Stomach (tissue), 4 donors: Measurements from ENCODE around the gene ZMIZ1.

Experiments
- CTCF ChIP-seq, 7 experiments: fragments of 450-650 bp in 4 of 7; fragments of 200-600 bp in 3 of 7; sonication (generic) in 3 of 7; IDR thresholded peaks; one replicate each; pipeline ENCODE4 v1.5.1; 2016 to 2019; ENCODE audit warnings: antibody characterized with exemption in 7 of 7, control low read depth in 2 of 7, mild to moderate bottlenecking in 1 of 7
- EP300 ChIP-seq: sonication (generic); formaldehyde crosslinking; IDR thresholded peaks from one replicate; pipeline ENCODE4 v1.6.1; 2017; ENCODE audit warnings: antibody characterized with exemption
- POLR2A ChIP-seq, 4 donors: fragments of 450-650 bp; IDR thresholded peaks; one replicate each; pipeline ENCODE4 v1.6.1; 2016; ENCODE audit warnings: antibody characterized with exemption in 4 of 4, control low read depth in 2 of 4, mild to moderate bottlenecking in 1 of 4, moderate library complexity in 1 of 4
- POLR2AphosphoS5 ChIP-seq, 3 donors: sonication (generic); formaldehyde crosslinking; IDR thresholded peaks; one replicate each; pipeline ENCODE4 v1.6.1; 2016; ENCODE audit warnings: antibody characterized with exemption in 3 of 3

DNA sequence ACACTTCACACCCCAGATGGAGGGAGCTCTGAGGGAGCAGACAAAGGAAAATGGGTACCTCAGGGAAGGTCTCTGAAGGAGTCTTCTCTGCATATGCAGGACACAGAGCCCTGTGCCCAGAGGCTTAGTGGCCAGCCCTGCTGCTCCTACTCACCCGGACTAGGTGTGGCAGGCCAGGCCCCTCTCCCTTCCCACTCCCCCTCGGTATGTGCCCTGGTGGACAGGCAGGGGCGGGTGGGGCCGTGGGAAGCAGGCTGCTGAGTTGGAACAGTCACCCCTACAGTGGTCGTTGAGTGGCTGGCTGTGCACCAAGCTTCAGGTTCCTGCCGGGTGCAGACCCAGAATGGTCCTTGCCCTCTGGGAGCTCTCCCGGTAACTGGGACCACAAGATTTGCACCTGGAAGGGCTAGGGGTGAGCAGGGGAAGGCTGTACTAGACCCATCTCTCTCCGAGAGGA lies 68.6 kb downstream of the ZMIZ1 start:
- no peak for TF ChIP-seq POLR2A (IDR thresholded peaks at IDR 0.05)
- TF ChIP-seq CTCF (IDR thresholded peaks at IDR 0.05) = no peak
- TF ChIP-seq EP300 = no peak
- TF ChIP-seq POLR2AphosphoS5 (IDR thresholded peaks at IDR 0.05) = no peak
